Liver (tissue), 9 donors: ENCODE results near the gene TPT1. TPM values are rescaled to one million over a fixed set of nuclear protein-coding genes. Genes with fewer than 3 reads are reported as not detected.

Experiments used
- DNase-seq: peaks from one replicate; pipeline ENCODE4 v3.0.0-alpha.2; 2017; ENCODE audit warnings: low spot score
- H3K27ac ChIP-seq, 2 donors: one replicate each; pipeline ENCODE4 v1.7.0; 2013; ENCODE audit warnings: inconsistent platforms in 2 of 2, low read length in 2 of 2, control low read depth in 1 of 2, low read depth in 1 of 2, mild to moderate bottlenecking in 1 of 2
- H3K27me3 ChIP-seq, 4 donors: one replicate each; pipeline versions ENCODE4 v1.6.1 to v1.7.0; 2013; ENCODE audit warnings: low read length in 3 of 4, inconsistent platforms in 1 of 4, mild to moderate bottlenecking in 1 of 4, moderate library complexity in 1 of 4; ENCODE audit not compliant: control insufficient read depth in 4 of 4, insufficient read depth in 4 of 4
- H3K36me3 ChIP-seq, 4 donors: one replicate each; pipeline versions ENCODE4 v1.6.1 to v1.7.0; 2013; ENCODE audit warnings: low read length in 3 of 4, mild to moderate bottlenecking in 3 of 4, low read depth in 1 of 4, moderate library complexity in 1 of 4; ENCODE audit not compliant: control insufficient read depth in 4 of 4, insufficient read depth in 3 of 4
- H3K4me1 ChIP-seq, 4 donors: one replicate each; pipeline versions ENCODE4 v1.6.1 to v1.7.0; 2013; ENCODE audit warnings: low read length in 3 of 4, mild to moderate bottlenecking in 3 of 4, moderate library complexity in 1 of 4; ENCODE audit not compliant: control insufficient read depth in 4 of 4, insufficient read depth in 4 of 4
- H3K4me3 ChIP-seq, 3 donors: one replicate each; pipeline versions ENCODE4 v1.6.1 to v1.7.0; 2013; ENCODE audit warnings: low read length in 3 of 3, control low read depth in 1 of 3, low read depth in 1 of 3, mild to moderate bottlenecking in 1 of 3
- H3K9ac ChIP-seq, 2 donors: one replicate each; pipeline ENCODE4 v1.7.0; 2013; ENCODE audit warnings: low read length in 2 of 2, mild to moderate bottlenecking in 2 of 2, moderate library complexity in 2 of 2, control low read depth in 1 of 2, low read depth in 1 of 2
- H3K9me3 ChIP-seq, 4 donors: one replicate each; pipeline versions ENCODE4 v1.6.1 to v1.7.0; 2013; ENCODE audit warnings: low read length in 3 of 4; ENCODE audit not compliant: control insufficient read depth in 4 of 4
- CTCF ChIP-seq: fragments of 150-350 bp; IDR thresholded peaks from 2 replicates; pipeline ENCODE4 v1.5.1; 2017; ENCODE audit warnings: improper control_type of control experiment, low read depth, low read length; ENCODE audit not compliant: missing input control
- EGR1 ChIP-seq, 2 donors: IDR thresholded peaks; 2 replicates each; pipeline ENCODE4 v1.6.1; 2016 to 2018; ENCODE audit warnings: antibody characterized with exemption in 2 of 2, low read depth in 2 of 2
- FOXA1 ChIP-seq: IDR thresholded peaks from 2 replicates; pipeline ENCODE4 v1.6.1; 2016; ENCODE audit warnings: antibody characterized with exemption
- FOXA2 ChIP-seq: IDR thresholded peaks from 2 replicates; pipeline ENCODE4 v1.6.1; 2016; ENCODE audit warnings: antibody characterized with exemption
- GABPA ChIP-seq, 2 donors: IDR thresholded peaks in 1 of 2; conservative IDR thresholded peaks in 1 of 2; 2 replicates each; pipeline ENCODE4 v1.6.1; 2016; ENCODE audit warnings: antibody characterized with exemption in 2 of 2, mild to moderate bottlenecking in 1 of 2, moderate library complexity in 1 of 2
- HNF4A ChIP-seq, 2 donors: conservative IDR thresholded peaks; 2 replicates each; pipeline ENCODE4 v1.6.1; 2016; ENCODE audit warnings: antibody characterized with exemption in 2 of 2, mild to moderate bottlenecking in 2 of 2
- HNF4G ChIP-seq: IDR thresholded peaks from 2 replicates; pipeline ENCODE4 v1.6.1; 2016; ENCODE audit warnings: antibody characterized with exemption
- JUND ChIP-seq, 2 donors: IDR thresholded peaks; 2 replicates each; pipeline ENCODE4 v1.6.1; 2016; ENCODE audit warnings: antibody characterized with exemption in 2 of 2
- MAX ChIP-seq: IDR thresholded peaks from 2 replicates; pipeline ENCODE4 v1.6.1; 2016; ENCODE audit warnings: antibody characterized with exemption
- NR2F2 ChIP-seq: IDR thresholded peaks from 2 replicates; pipeline ENCODE4 v1.6.1; 2016; ENCODE audit warnings: antibody characterized with exemption
- RAD21 ChIP-seq, 2 donors: IDR thresholded peaks; 2 replicates each; pipeline ENCODE4 v1.6.1; 2016; ENCODE audit warnings: antibody characterized with exemption in 2 of 2, mild to moderate bottlenecking in 2 of 2
- RXRA ChIP-seq, 2 donors: IDR thresholded peaks; 2 replicates each; pipeline ENCODE4 v1.6.1; 2017 to 2018; ENCODE audit warnings: antibody characterized with exemption in 2 of 2, mild to moderate bottlenecking in 1 of 2
- SP1 ChIP-seq: IDR thresholded peaks from 2 replicates; pipeline ENCODE4 v1.6.1; 2018; ENCODE audit warnings: antibody characterized with exemption, mild to moderate bottlenecking
- TAF1 ChIP-seq: conservative IDR thresholded peaks from 2 replicates; pipeline ENCODE4 v1.6.1; 2016; ENCODE audit warnings: antibody characterized with exemption, mild to moderate bottlenecking
- YY1 ChIP-seq: IDR thresholded peaks from 2 replicates; pipeline ENCODE4 v1.6.1; 2016; ENCODE audit warnings: antibody characterized with exemption, mild to moderate bottlenecking
- polyA plus RNA-seq, 2 donors: library from polyadenylated mRNA; stranded (reverse) in 1 of 2; unstranded in 1 of 2; fragments of 200-250 nt in 1 of 2; fragments of >200 nt in 1 of 2; fragmentation: Nextera tagmentation in 1 of 2; extraction: Ambion mirVana in 1 of 2; gene quantifications; one replicate each; pipeline versions ENCODE4 v1.2.1 to v1.2.3, GENCODE V29; 2013 to 2015
- total RNA-seq, 2 donors: library from RNA; depleted of rRNA; stranded (reverse); fragments of >200 nt; gene quantifications; one replicate each; pipeline ENCODE4 v1.2.3, GENCODE V29; 2014
- TF ChIP-seq, protein P1 (sequence below): IDR thresholded peaks from 2 replicates; pipeline ENCODE4 v1.6.1; 2016; ENCODE audit warnings: antibody characterized with exemption, mild to moderate bottlenecking
- TF ChIP-seq, protein P2 (sequence below): IDR thresholded peaks from 2 replicates; pipeline ENCODE4 v1.6.1; 2016; ENCODE audit warnings: antibody characterized with exemption
- TF ChIP-seq, protein P3 (sequence below): IDR thresholded peaks from 2 replicates; pipeline ENCODE4 v1.6.1; 2016; ENCODE audit warnings: antibody characterized with exemption
- donor health status: healthy.
- donor health status: healthy.
- donor health status: healthy.
- donor health status: healthy.
- donor health status: healthy.

TPT1 gene
- total and polyA plus RNA-seq, 4 donors: 1,382 to 2,885 (median 1,815) TPM

GRCh38 chr13:45339399-45339798 lies 1.6 kb downstream of the TPT1 start:
- H3K9ac ChIP-seq: peak overlapping the region; percentile 97 to 99
- no peaks in the 10 kb centered on the region for H3K27me3 ChIP-seq
- peak overlapping the region; percentile 99 to 100 for H3K27ac ChIP-seq
- H3K36me3 ChIP-seq: peaks cover 11 to 41% (median 33%) of the 10 kb centered on the region in 4 donors
- H3K4me3 ChIP-seq: peak overlapping the region; percentile 92 to 94 (median 94)
- peaks cover 14 to 58% (median 49%) of the 10 kb centered on the region in 4 donors for H3K4me1 ChIP-seq
- H3K9me3 ChIP-seq: no peaks in the 10 kb centered on the region
- TF ChIP-seq SP1 (no peak), RAD21 (IDR thresholded peaks at IDR 0.05) (no peak), FOXA1 (no peak), HNF4G (no peak), NR2F2 (no peak), EGR1 (IDR thresholded peaks at IDR 0.05; ENCODE audit: low read depth in 2 of 2) (no peak), HNF4A (conservative IDR thresholded peaks at IDR 0.05) (no peak), TAF1 (no peak), RXRA (IDR thresholded peaks at IDR 0.05) (no peak), GABPA (IDR thresholded peaks at IDR 0.05 in 1 of 2, conservative IDR thresholded peaks at IDR 0.05 in 1 of 2) (no peak), MAX (no peak), YY1 (no peak), FOXA2 (no peak), CTCF (no peak), JUND (IDR thresholded peaks at IDR 0.05) (no peak)
- TF ChIP-seq, protein P1, sequence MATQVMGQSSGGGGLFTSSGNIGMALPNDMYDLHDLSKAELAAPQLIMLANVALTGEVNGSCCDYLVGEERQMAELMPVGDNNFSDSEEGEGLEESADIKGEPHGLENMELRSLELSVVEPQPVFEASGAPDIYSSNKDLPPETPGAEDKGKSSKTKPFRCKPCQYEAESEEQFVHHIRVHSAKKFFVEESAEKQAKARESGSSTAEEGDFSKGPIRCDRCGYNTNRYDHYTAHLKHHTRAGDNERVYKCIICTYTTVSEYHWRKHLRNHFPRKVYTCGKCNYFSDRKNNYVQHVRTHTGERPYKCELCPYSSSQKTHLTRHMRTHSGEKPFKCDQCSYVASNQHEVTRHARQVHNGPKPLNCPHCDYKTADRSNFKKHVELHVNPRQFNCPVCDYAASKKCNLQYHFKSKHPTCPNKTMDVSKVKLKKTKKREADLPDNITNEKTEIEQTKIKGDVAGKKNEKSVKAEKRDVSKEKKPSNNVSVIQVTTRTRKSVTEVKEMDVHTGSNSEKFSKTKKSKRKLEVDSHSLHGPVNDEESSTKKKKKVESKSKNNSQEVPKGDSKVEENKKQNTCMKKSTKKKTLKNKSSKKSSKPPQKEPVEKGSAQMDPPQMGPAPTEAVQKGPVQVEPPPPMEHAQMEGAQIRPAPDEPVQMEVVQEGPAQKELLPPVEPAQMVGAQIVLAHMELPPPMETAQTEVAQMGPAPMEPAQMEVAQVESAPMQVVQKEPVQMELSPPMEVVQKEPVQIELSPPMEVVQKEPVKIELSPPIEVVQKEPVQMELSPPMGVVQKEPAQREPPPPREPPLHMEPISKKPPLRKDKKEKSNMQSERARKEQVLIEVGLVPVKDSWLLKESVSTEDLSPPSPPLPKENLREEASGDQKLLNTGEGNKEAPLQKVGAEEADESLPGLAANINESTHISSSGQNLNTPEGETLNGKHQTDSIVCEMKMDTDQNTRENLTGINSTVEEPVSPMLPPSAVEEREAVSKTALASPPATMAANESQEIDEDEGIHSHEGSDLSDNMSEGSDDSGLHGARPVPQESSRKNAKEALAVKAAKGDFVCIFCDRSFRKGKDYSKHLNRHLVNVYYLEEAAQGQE: no peak
- TF ChIP-seq, protein P2, sequence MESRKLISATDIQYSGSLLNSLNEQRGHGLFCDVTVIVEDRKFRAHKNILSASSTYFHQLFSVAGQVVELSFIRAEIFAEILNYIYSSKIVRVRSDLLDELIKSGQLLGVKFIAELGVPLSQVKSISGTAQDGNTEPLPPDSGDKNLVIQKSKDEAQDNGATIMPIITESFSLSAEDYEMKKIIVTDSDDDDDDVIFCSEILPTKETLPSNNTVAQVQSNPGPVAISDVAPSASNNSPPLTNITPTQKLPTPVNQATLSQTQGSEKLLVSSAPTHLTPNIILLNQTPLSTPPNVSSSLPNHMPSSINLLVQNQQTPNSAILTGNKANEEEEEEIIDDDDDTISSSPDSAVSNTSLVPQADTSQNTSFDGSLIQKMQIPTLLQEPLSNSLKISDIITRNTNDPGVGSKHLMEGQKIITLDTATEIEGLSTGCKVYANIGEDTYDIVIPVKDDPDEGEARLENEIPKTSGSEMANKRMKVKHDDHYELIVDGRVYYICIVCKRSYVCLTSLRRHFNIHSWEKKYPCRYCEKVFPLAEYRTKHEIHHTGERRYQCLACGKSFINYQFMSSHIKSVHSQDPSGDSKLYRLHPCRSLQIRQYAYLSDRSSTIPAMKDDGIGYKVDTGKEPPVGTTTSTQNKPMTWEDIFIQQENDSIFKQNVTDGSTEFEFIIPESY: no peak
- TF ChIP-seq, protein P3, sequence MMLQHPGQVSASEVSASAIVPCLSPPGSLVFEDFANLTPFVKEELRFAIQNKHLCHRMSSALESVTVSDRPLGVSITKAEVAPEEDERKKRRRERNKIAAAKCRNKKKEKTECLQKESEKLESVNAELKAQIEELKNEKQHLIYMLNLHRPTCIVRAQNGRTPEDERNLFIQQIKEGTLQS: no peak
- no peak for DNase-seq
